Upper lobe of right lung (tissue), 1 donor: ENCODE measurements around the gene CDYL2. TPM values are rescaled to one million over a fixed set of nuclear protein-coding genes. Genes with fewer than 3 reads are reported as not detected.

Experiments used
- ATAC-seq: fragments of 200-7000 bp; cut with Tn5 transposase; one replicate; pipeline ENCODE4 v1.9.1; 2020; ENCODE audit warnings: mild to moderate bottlenecking, moderate library complexity
- DNase-seq: peaks from one replicate; pipeline ENCODE4 v3.0.0-alpha.2; 2020
- H3K27ac ChIP-seq: fragments of 200-600 bp; one replicate; pipeline ENCODE4 v1.8.0; 2022
- H3K27me3 ChIP-seq: fragments of 200-600 bp; one replicate; pipeline ENCODE4 v1.8.0; 2022; ENCODE audit warnings: mild to moderate bottlenecking
- H3K36me3 ChIP-seq: fragments of 200-600 bp; one replicate; pipeline ENCODE4 v1.8.0; 2022
- H3K4me1 ChIP-seq: fragments of 200-600 bp; one replicate; pipeline ENCODE4 v1.8.0; 2022
- H3K4me3 ChIP-seq: fragments of 200-600 bp; one replicate; pipeline ENCODE4 v1.8.0; 2022; ENCODE audit warnings: mild to moderate bottlenecking
- H3K9me3 ChIP-seq: fragments of 200-600 bp; one replicate; pipeline ENCODE4 v1.8.0; 2022
- CTCF ChIP-seq: fragments of 200-600 bp; IDR thresholded peaks from one replicate; pipeline ENCODE4 v1.8.0; 2022; ENCODE audit warnings: antibody characterized with exemption
- intact Hi-C: fragments of 100-400 bp; cut with DNase I; formaldehyde crosslinking; loops from one replicate; pipeline ENCODE4 v1.11.0; 2022
- total RNA-seq: library from RNA; stranded (reverse); fragmentation: NEBNext Ultra II Directional; extraction: Animal tissue kit (Norgen Biotek cat#: 25700); gene quantifications from one replicate; pipeline ENCODE4 v1.2.1, GENCODE V29; 2021
- donor health status: DM: no; HTN: yes; CAD: no; lungs with severe emphysema.

Gene CDYL2
- total RNA-seq, 1 donor from 2014 or later: 21.0 TPM

GRCh38 chr16:80664786-80665185, 139.6 kb downstream of the CDYL2 start:
- no peaks in the 10 kb centered on the region for H3K36me3 ChIP-seq
- no peaks in the 10 kb centered on the region for H3K9me3 ChIP-seq
- H3K27me3 ChIP-seq: no peaks in the 10 kb centered on the region
- intact Hi-C loops: no loop called here
- no peak overlapping the region for H3K4me3 ChIP-seq
- no peak for DNase-seq
- no peak for TF ChIP-seq CTCF
- H3K4me1 ChIP-seq: no peaks in the 10 kb centered on the region
- no peak overlapping the region for H3K27ac ChIP-seq
- ATAC-seq: no peak

GRCh38 chr16:80664226-80664625, 140.2 kb downstream of the CDYL2 start:
- no peaks in the 10 kb centered on the region for H3K9me3 ChIP-seq
- no peaks in the 10 kb centered on the region for H3K4me1 ChIP-seq
- TF ChIP-seq CTCF: no peak
- ATAC-seq: no peak
- H3K4me3 ChIP-seq: no peak overlapping the region
- no peak for DNase-seq
- no peak overlapping the region for H3K27ac ChIP-seq
- intact Hi-C loops: no loop called here
- H3K27me3 ChIP-seq: no peaks in the 10 kb centered on the region
- no peaks in the 10 kb centered on the region for H3K36me3 ChIP-seq

- no peak for DNase-seq
- intact Hi-C loops: no loop called here
- no peaks in the 10 kb centered on the region for H3K36me3 ChIP-seq
- no peak for TF ChIP-seq CTCF
- H3K4me1 ChIP-seq: no peaks in the 10 kb centered on the region
- H3K4me3 ChIP-seq: no peak overlapping the region
- H3K9me3 ChIP-seq: no peaks in the 10 kb centered on the region
- no peak overlapping the region for H3K27ac ChIP-seq
- no peak for ATAC-seq
- H3K27me3 ChIP-seq: no peaks in the 10 kb centered on the region
Observed at GRCh38 chr16:80663078-80663477, 141.3 kb downstream of the CDYL2 start.

GRCh38 chr16:80659865-80660264, 144.5 kb downstream of the CDYL2 start:
- no peak for TF ChIP-seq CTCF
- no peaks in the 10 kb centered on the region for H3K4me1 ChIP-seq
- intact Hi-C loops: no loop called here

GRCh38 chr16:80656711-80657150, 147.7 kb downstream of the CDYL2 start:
- no peak for TF ChIP-seq CTCF
- Histone ChIP-seq H3K9me3 (no peaks in the 10 kb centered on the region), H3K27ac (no peak overlapping the region), H3K4me1 (no peaks in the 10 kb centered on the region), H3K36me3 (no peaks in the 10 kb centered on the region), H3K27me3 (no peaks in the 10 kb centered on the region), H3K4me3 (no peak overlapping the region)
- no peak for ATAC-seq
- intact Hi-C loops: no loop called here
- no peak for DNase-seq

More at GRCh38 chr16:80659865-80660264, 144.5 kb downstream of the CDYL2 start:
- no peaks in the 10 kb centered on the region for H3K27me3 ChIP-seq
- H3K9me3 ChIP-seq: no peaks in the 10 kb centered on the region
- no peak overlapping the region for H3K4me3 ChIP-seq
- ATAC-seq (no peak), DNase-seq (no peak)
- H3K36me3 ChIP-seq: no peaks in the 10 kb centered on the region
- no peak overlapping the region for H3K27ac ChIP-seq

GRCh38 chr16:80656161-80656560, 148.2 kb downstream of the CDYL2 start:
- TF ChIP-seq CTCF: no peak
- Histone ChIP-seq H3K9me3 (no peaks in the 10 kb centered on the region), H3K4me3 (no peak overlapping the region), H3K27ac (no peak overlapping the region), H3K36me3 (no peaks in the 10 kb centered on the region), H3K4me1 (no peaks in the 10 kb centered on the region), H3K27me3 (no peaks in the 10 kb centered on the region)
- ATAC-seq (no peak), DNase-seq (no peak)
- intact Hi-C loops: no loop called here
